Loucy (cell line): ENCODE data around the gene TRIM3.

ENCODE experiments used
- CTCF ChIP-seq: fragments of 200-600 bp; sonication (generic); conservative IDR thresholded peaks from 2 replicates; pipeline ENCODE4 v1.5.1; 2014; ENCODE audit warnings: mild to moderate bottlenecking, antibody characterized with exemption, low read length
- EZH2phosphoT487 ChIP-seq: fragments of 200-600 bp; IDR thresholded peaks from 2 replicates; pipeline ENCODE4 v1.6.1; 2018; ENCODE audit warnings: antibody characterized with exemption, mild to moderate bottlenecking, moderate library complexity, borderline replicate concordance

GRCh38 chr11:6456361-6457073 lies 17.2 kb downstream of the TRIM3 start:
- TF ChIP-seq CTCF (no peak), EZH2phosphoT487 (no peak)
